ENCODE results near the gene AP1G2.

AP1G2 gene

DNA sequence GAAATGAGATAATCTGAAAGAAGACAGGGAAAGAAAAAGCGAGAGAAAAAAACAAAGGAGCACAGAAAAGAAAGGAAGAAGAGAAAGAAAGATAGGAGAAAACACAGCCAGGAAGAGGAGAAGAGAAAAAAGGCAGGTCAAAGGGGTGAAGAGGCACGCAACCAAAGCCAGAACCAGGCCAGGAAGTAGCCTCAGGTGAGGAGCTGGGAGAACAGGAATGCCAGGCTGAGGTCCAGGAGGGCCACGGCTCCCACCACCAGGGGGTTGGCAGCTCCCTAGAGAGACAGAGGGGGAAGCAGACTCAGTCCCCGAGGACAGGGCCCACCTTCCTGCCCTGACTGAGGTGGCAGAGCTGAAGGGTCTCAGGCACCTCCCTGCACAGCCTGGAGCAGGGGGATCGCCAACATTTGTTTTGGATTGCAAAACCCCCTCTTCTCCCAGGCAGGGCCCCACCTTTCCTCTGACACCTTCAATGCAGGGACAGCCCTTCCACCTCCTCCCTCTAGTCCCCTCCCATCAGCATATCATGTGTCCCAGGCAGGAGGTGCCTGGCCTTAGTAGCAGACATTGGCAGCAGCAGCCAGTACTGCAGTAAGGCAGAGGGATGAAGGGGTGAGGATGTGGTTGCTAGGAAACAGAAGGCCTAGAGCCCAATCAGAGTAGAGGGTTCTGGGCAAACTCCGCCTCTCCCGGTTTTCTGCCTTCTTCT, 2.0 kb upstream of the AP1G2 start:
- DNase-seq: peak; percentile 79

DNA sequence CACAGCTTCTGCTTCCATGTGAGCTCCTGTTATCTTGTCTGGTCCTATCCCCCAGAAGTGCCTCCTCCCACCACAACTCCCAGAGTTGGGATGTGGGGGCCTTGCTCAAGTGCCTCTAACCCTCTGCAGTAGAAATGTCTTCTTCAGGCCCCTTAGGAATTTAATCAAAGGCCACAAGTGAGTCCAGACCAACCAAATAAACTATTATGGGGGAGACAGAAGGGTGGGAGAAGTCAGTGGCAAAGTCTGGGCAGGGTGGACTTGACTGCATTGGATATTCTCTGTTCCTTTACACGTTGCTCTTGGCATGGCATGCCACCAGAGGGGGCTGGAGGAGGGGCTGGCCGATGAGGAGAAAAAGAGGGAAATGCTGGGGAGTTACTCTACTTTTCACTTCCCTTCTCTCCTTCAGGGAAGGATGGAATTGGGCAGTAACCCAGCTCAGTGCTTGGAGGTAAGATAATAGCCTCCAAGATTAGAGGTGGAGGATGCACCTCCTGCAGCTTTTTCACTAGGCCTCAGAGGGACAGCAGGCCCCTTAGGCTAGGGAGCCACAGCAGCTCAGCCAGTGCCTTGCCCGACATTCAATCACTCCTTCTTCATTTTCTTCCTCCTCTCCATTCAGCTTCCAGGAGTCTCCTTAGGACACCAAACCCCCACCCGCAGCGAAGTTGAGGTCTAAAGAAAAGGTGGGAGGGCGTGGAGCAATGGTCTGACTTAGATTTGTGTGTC, 1.2 kb upstream of the AP1G2 start:
- peak; percentile 50 for DNase-seq

DNA sequence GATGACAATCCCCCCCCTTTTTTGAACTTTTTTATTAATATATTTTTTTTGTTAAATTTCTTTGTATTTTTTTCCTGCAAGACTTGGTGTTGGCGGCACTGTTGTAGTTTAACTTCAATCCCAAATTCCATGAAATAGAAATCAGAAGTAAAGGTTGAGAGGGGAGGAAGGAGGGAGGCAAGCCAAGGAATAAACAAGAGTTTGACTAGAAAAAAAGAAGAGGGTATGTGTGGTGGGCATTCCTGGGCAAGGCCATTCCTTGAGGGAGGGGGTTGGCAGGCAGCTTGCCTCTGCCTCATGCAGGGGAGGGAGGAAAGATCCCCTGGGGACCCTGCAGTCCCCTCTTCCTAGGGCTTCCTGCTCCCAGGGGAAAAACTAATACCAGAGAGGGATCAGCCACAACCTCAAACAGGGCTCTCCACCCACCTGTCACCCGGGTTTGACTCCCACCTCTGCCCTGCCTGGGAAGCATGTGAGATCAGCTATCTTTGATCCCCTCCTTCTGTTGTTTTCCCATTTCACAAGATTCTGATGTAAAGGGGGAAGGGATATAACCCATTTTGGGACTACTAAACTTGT, 519 bp upstream of the AP1G2 start:
- no peak for DNase-seq

DNA sequence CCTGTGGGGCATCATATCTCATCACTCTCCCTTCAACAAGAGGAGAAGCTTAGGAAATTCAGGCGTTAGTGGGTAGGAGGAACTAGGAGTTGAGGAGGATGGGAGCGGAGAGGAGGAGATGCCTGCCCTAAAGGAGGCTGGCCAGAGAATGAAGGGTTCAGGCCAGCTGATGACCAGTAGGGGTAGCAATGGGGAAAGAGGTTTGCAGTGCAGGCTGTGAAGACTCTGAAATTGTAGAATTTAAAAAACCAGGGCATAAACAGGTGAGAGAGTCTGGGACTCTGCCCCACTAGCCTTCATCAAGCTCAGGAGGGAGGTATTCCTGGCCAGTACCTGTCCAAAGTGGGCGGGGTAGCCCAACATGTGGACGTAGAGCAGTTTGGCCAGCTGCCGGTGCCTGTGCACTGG, 809 bp downstream of the AP1G2 start:
- DNase-seq: no peak

DNA sequence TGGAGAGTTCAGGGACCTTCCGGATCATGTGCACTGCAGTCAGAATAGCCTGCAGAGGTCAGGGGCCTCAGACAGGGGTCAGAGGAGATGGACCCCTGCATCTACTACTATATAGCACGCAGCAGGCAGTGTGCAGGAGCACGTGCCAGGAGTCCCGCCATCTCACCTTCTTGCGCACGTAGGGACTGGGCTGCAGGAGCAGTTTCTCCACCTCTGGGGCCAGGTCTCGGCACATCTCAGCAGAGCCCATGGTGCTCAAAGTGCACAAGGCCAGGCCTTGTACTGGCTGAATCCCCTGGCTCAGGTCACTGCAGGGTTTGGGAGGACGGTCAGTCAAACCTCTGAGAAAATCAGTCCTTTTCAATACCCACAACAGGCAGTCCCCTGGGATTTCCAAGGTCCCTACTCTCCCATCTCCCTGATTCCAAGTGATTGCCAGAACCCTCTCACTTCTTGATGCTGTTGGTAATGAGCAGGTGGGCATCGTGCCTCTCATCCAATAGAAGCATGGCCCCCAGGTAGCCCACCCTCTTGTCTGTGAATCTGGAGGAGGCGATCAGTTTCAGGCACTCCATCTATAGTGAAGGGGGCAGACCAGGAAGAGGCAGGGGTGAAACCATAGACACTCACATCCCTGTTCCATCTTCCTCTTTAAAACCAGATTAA, 1.3 kb downstream of the AP1G2 start:
- DNase-seq: no peak

DNA sequence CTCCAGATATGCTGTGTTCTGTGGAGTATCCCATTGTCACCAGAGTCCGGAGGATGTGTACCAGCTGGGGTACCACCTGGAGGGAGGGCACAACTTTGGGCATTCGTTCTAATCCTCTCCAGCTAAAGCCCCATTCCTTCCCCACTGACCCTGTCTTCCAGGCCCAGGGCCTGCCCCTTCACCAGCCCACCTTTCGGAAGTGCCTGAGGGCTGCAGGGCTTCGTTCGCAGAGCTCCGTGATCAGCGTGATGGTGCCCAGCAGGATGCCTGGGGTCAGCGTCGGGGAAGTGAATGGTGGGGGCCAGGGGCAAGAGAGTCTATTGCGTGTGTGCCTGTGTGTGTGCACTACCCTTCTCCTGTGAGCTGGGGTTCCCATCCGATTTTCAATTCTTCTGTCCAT, 2.0 kb downstream of the AP1G2 start:
- DNase-seq: no peak

DNA sequence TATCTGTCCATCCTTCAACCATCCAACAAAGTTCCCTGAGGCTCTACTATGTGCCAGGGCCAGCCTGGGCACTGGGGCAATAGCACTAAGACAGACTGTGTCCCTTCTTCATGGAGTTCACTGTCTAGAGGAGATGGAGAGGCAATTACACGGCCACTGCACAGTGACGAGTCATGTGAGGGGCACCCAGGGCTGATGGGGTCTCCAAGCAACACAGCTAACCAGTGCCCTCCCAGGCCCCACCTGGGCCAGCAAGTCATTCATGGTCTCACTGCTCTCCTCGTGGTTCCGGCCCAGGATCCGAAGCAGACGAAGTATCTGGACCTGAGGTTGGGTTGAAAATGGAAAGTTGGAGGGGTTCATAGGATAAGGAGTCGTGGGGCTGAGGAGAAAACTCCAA, 2.7 kb downstream of the AP1G2 start:
- DNase-seq: no peak

DNA sequence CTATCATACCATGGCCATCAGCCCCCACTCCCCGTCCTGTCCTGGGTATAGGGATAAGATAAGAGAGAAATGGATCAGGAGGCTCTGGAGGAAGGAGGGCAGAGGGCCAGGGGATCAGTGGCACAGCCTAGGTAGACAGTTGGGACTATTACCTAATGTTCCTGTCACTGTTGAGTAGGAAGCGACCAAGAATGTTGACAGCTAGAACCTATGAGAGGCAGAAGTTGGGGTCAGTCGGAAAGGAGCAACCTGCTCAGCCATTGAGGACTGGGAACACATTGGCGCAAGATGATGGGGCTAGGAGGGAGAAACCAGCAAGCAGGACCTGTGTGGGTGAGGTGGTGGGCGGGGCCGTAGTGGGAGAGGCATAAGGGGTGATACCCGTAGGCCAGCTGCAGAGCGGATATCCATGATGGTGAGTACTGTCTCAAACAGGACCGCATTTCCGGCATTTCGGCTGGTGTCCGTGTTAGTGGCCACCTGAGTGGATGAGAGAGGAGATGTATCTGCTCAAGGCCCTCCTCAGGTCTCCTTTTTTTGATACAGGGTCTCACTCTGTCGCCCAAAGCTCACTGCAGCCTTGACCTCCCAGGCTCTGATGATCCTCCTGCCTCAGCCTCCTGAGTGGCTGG, 3.3 kb downstream of the AP1G2 start:
- no peak for DNase-seq

DNA sequence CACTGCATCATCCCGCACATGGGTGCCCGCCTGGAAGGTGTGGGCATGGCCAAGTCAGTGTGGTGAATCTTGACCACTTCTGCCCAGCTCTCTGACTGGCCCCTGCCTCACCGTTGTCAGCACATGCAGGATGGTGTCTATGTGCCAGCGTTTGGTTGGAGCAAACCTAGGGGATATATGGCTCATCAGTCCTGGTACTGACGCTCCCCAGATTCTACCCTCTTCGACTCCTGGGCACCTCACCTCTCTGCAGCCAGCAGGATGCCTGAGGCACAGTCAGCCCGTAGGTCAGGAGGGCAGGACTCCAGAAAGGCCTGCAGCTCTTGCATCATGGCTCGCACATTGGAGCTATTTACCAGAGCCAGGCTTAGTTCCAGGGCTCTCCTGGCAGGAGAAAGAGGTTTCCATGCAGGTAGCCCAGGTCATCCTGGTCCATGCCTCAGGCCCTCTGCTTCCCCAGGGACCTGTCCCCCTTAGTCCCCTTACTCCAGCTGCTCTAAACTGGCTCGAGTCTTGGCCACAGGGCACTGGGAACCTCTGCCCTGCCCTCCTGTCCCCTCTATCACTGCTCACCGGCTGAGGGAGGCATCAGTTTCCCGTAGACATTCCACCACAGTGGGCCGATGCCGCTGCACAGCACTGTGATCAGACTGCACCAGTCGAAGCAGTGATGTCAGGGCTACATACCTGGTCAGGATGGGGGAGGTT, 4.0 kb downstream of the AP1G2 start:
- DNase-seq: no peak

DNA sequence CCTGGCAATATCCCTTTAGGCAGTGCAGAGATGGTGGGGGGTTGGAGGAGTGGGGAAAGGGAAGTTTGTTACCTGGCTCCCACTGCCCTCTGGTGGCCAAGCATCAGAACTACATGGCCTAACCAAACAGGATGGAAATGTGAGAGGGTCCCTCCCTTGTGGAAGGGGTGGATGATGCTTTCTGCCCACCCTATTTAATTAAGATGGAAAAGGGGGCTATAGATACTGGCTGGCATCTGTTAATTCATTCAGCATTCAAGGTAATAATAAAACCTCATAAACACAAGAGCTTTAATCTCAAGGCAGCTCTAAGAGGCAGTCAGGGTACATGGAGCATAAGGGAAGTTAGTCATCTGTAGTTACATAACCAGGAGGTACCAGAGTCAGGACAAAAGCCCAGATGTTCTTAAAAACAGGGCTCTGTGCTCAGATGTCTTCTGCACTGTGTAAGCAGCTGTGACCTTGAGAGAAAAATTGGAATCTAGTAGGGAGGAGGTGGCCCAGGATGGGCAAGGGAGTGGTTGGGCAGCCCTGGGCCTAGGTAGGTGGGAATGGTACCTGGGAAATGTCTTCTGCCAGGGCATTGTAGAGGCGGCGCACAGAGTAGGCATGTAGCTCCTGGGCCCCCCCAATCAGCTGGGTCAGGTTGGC, 4.6 kb downstream of the AP1G2 start:
- peak; percentile 68 for DNase-seq

DNA sequence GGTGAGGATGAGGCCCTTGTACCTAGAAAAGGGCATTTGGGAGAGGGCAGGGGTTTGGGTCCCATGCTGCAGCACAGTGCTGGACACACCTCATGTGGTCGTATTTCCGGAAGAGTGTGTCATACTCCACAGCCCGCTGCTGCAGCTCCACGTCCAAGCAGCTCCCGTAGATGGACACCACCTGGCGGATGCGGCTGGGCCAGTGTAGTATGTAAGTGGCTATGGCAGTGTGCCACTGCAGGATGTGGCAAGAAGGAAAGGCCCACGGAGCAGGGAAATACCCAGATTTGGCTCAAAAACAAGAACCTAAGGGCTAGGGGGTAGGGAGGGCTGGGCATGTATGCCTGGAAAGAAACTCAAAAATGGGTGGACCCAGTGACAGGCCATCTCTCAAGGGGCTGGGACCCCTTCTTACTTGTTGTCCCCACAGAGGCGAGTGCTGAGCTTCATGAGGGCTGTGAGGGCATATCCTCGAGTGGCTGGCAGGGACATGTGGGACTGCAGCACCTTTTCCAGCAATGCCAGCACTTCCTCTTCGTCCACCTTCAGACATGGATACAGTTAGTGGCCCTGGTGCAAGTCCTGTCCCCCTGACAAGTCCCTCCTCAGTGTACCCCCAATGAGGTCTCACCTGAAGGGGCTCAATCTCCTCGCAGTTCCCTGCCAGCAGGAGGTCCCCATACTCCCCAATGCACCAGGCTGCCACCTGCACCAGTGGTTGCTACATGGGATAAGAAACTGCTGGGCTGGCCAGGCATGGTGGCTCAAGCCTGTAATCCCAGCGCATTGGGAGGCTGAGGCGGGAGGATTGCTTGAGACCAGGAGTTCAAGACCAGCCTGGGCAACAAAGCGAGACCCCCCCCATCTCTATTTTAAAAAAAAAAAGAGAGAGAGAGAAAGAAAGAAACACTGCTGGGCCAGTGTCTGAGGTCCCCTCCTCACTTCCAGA, 5.4 kb downstream of the AP1G2 start:
- DNase-seq: no peak

DNA sequence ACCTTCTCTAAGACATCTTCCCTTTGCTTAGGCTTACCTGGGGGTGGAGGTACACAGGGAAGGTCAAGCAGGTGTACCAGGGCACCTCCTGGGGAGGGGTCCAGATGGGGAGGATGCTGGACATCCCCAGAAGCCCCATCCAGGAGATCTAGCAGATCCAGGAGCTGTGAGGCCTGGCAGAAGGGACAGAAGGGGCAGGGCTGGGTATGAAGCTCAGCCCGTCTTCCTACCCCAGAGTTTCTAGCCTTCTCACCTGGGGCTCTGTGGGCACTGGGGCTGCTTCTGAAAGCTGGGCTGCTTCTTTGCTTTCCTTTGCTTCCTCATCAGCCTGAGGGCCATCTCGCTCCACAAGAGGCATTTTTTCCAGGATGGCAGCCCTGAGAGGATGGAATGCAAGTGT, 6.3 kb downstream of the AP1G2 start:
- DNase-seq: no peak

DNA sequence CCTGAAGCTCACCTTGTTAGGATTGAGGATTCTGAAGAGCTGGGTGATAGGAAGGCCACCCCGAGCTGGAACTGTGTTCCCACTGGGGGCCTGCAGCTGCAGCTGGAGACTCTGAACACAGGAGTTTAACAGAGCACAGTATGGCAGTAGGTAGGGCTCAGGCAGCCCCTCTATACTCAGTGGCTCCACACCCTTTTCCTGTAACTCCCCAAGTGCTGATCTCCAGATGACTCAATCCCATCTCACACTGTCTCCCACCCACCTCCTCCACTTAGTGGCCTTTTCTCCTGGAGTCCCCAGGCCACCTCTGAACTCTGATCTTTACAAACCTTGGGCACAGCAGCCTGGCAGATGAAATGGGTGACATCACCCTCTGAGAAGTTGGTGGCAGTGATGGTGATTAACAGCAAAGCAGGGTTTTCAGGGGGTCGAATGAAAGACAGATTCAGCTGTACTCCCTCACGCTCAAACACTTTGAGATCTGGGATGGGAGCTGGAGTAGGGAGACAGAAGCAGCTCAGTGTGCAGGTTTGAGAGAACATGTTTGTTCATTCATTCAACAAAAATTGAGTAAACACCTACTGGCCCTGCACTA, 7.6 kb downstream of the AP1G2 start:
- no peak for DNase-seq

DNA sequence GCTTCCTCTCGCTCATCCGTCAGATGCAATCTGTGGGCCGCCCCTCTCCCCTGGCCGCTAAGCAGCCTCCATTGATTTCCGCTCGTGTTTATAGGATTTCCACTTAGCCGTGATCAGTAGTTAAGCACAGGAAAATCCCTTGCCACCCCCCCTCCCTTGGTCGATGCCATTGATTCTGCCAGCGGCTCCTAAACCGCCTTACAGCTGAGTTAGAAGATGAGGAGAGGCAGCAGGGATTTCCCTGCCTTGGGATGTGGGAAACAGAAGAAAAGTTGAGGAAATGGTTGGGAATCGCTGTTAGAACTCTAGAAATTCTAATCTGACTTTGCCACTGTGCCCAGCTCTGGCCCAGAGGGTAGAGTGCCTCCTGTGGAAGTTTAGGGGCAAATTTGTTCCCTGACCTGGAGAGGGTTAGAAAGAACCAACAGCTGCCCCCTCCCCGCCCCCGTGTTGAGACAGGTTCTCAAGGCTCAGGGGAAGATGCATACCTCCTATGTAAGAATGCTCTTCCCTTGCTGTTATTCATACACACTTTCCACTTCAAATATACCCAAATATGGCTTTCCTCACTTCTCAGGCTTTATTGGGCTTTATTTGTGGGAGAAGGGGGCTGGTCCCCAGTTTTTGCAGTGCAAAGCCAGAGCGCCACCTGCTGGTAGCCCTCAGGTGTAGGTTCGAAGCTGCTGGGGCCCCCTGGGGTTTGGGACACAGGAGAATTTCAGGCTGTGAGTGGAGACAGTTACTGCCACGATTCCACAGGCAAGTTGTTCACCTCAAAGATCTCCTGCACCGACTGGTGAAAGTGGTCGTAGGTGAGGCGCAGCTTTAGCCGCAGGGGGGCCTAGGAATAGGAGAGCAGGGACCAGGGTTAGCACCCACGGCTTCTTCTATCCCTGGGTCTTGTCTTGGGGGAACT, 8.3 kb downstream of the AP1G2 start:
- peak; percentile 56 for DNase-seq

DNA sequence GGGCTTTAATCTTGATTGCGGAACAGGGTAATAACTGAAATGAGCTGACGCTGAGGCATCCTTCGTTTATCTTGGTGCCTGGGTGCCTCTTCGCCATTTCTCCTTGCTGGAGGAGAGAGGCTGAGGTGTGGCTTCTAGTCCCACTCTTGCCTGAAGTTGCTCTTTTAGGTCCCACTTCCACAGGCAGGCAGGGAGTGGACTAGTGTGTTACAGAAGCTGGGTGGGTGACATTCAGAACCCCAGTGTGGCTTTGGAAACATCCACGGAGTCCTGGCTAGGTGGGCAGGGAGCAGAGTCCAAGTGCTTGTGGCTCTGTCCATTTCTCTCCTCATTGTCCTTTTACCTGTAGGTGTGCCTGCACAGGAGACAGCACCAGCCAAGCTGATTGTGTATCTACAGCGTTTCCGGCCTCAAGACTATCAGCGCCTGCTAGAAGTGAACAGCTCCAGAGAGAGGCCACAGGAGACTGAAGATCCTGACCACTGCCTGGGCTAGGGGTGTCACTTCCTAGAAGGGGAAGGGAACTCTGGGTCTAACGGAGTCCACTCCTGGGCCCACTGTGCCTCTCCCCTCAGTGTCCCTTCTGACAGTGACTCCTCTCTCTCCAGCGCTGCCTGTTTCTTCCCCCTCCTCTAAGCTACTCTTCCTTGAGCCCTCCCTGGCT, 9.1 kb downstream of the AP1G2 start:
- DNase-seq: no peak

DNA sequence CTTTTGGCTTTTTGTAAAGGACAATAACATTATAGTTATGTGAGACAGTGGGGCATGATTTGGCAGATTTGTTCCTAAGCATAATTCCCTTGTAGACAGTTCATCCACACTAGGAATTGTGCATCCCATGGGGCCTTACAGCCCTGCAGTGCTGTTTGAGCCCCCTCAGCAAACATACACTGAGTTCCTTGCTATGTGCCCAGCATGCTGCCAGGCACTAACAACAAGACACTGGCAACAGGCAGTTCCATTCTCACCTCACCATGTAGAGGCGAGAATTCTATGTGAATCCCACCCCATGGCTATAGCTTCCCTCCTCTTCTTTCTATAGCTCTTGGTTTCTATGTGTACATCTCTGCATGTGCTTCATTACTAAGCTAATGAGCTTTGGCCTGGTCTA, 9.6 kb downstream of the AP1G2 start:
- no peak for DNase-seq

DNA sequence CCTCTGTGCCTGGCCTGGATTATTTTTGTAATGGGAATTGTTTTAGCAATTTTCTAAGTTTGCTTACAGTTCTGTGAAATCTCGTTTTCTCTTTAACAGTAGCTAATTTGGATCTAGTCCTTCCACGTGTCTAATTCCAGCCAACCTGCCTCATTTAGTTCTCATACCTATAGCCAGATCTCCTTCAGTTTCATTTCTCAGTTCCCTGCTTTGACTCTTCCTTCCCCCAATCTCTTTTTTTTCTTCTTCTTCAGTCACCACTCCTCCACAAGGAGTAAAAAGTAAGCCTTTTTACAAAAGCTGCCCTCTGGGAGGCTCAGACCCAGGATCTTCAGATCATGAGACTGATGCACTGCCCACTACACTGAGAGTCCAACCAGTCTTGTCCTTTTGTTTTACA, 10.1 kb downstream of the AP1G2 start:
- DNase-seq: no peak

DNA sequence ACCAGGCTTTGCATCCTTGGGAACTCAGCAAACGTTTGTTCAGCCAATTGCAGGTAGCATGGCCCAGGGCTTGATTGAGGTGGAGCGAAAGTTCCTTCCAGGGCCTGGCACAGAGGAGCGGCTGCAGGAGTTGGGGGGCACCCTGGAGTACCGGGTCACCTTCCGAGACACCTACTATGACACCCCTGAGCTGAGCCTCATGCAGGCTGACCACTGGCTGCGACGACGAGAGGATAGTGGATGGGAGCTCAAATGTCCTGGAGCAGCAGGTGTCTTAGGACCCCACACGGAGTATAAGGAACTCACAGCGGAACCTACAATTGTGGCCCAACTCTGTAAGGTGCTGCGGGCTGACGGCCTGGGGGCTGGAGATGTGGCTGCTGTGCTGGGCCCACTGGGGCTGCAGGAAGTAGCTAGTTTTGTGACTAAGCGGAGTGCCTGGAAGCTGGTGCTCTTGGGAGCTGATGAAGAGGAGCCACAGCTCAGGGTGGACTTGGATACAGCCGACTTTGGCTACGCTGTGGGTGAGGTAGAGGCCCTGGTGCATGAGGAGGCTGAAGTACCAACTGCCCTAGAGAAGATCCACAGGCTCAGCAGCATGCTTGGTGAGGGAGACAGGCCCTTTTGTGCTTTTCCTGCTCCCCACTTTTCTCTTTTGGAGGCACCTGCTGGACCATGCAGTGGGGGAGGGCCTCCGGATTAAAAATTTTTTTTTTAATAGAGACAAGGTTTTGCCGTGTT, 10.7 kb downstream of the AP1G2 start:
- no peak for DNase-seq

Data from NCI-H1694 treated with DMSO at 0.1 percent for 48 hours (cell line).